HEK293 (cell line): Measurements from ENCODE around the gene LCN1.

ENCODE experiments used
- CTCF ChIA-PET: fragments of 350-600 bp; formaldehyde crosslinking; extraction: SDS; loops from one replicate; lab custom pipeline; 2021; ENCODE audit warnings: antibody characterized with exemption; lab: Yijun Ruan, JAX
- POLR2A ChIA-PET: fragments of 300-600 bp; formaldehyde crosslinking; extraction: SDS; loops from one replicate; lab custom pipeline; 2020; ENCODE audit warnings: antibody characterized with exemption, inconsistent platforms; lab: Yijun Ruan, JAX
- H3K27ac ChIP-seq: fragments of 200-500 bp; sonication (Bioruptor generic); 2 replicates; pipeline ENCODE4 v1.5.1; 2014; ENCODE audit warnings: low read depth, low read length, control low read depth, inconsistent platforms; ENCODE audit errors: extremely low read depth
- H3K36me3 ChIP-seq, 2 experiments: fragments of 200-500 bp in 1 of 2; sonication (Bioruptor generic) in 1 of 2; 1 replicate in 1 of 2; 2 replicates in 1 of 2; pipeline ENCODE4 v1.5.1; 2014 to 2017; ENCODE audit warnings: inconsistent platforms in 2 of 2, low read length in 2 of 2; ENCODE audit not compliant: control insufficient read depth in 2 of 2, insufficient read depth in 1 of 2
- H3K4me1 ChIP-seq: fragments of 200-500 bp; sonication (Bioruptor generic); 2 replicates; pipeline ENCODE4 v1.5.1; 2014; ENCODE audit warnings: mild to moderate bottlenecking, low read length, inconsistent platforms; ENCODE audit not compliant: control insufficient read depth, insufficient read depth
- H3K4me3 ChIP-seq: 2 replicates; pipeline ENCODE4 v1.5.1; 2011; ENCODE audit warnings: low read depth, mild to moderate bottlenecking, control low read depth, low read length, moderate library complexity
- H3K9me3 ChIP-seq: fragments of 200-500 bp; sonication (Bioruptor generic); 2 replicates; pipeline ENCODE4 v1.5.1; 2014; ENCODE audit warnings: low read depth, low read length, inconsistent platforms; ENCODE audit not compliant: control insufficient read depth, insufficient read depth
- BCL11A ChIP-seq: fragments of 450-650 bp; formaldehyde crosslinking; IDR thresholded peaks from 2 replicates; pipeline ENCODE4 v1.5.1; 2016; ENCODE audit warnings: low read depth, missing biosample characterization, missing genetic modification characterization
- OSR2 ChIP-seq: fragments of 450-650 bp; formaldehyde crosslinking; IDR thresholded peaks from 2 replicates; pipeline ENCODE4 v1.5.1; 2016; ENCODE audit warnings: missing biosample characterization, missing genetic modification characterization
- YY1 ChIP-seq: fragments of 450-650 bp; formaldehyde crosslinking; IDR thresholded peaks from 2 replicates; pipeline ENCODE4 v1.5.1; 2018; ENCODE audit warnings: missing biosample characterization, missing genetic modification characterization
- ZNF140 ChIP-seq: fragments of 450-650 bp; formaldehyde crosslinking; IDR thresholded peaks from 2 replicates; pipeline ENCODE4 v1.5.1; 2016; ENCODE audit warnings: missing biosample characterization, missing genetic modification characterization
- ZNF155 ChIP-seq: fragments of 450-650 bp; formaldehyde crosslinking; IDR thresholded peaks from 2 replicates; pipeline ENCODE4 v1.5.1; 2016; ENCODE audit warnings: missing biosample characterization, missing genetic modification characterization
- ZNF2 ChIP-seq: fragments of 450-650 bp; formaldehyde crosslinking; IDR thresholded peaks from 2 replicates; pipeline ENCODE4 v1.5.1; 2016; ENCODE audit warnings: missing biosample characterization, missing genetic modification characterization
- ZNF239 ChIP-seq: fragments of 450-650 bp; formaldehyde crosslinking; IDR thresholded peaks from 2 replicates; pipeline ENCODE4 v1.5.1; 2016; ENCODE audit warnings: missing biosample characterization, missing genetic modification characterization
- ZNF248 ChIP-seq: fragments of 450-650 bp; formaldehyde crosslinking; IDR thresholded peaks from 2 replicates; pipeline ENCODE4 v1.5.1; 2017; ENCODE audit warnings: missing biosample characterization, missing genetic modification characterization
- ZNF266 ChIP-seq: fragments of 450-650 bp; formaldehyde crosslinking; IDR thresholded peaks from 2 replicates; pipeline ENCODE4 v1.5.1; 2016; ENCODE audit warnings: missing biosample characterization, missing genetic modification characterization, low read depth
- ZNF274 ChIP-seq, 2 experiments: fragments of 200-500 bp in 1 of 2; fragments of 450-650 bp in 1 of 2; sonication (Bioruptor generic) in 1 of 2; formaldehyde crosslinking in 1 of 2; IDR thresholded peaks; 2 replicates each; pipeline versions ENCODE4 v1.5.1 to v1.6.1; 2014 to 2016; ENCODE audit warnings: borderline replicate concordance in 1 of 2, inconsistent platforms in 1 of 2, low read length in 1 of 2, missing biosample characterization in 1 of 2, missing genetic modification characterization in 1 of 2
- ZNF324 ChIP-seq: fragments of 450-650 bp; formaldehyde crosslinking; IDR thresholded peaks from 2 replicates; pipeline ENCODE4 v1.5.1; 2016; ENCODE audit warnings: missing biosample characterization, missing genetic modification characterization
- ZNF341 ChIP-seq: fragments of 450-650 bp; formaldehyde crosslinking; IDR thresholded peaks from 2 replicates; pipeline ENCODE4; 2016; ENCODE audit warnings: low read depth, missing biosample characterization, missing genetic modification characterization
- ZNF585B ChIP-seq: fragments of 450-650 bp; formaldehyde crosslinking; IDR thresholded peaks from 2 replicates; pipeline ENCODE4 v1.5.1; 2016; ENCODE audit warnings: missing biosample characterization, missing genetic modification characterization
- ZNF624 ChIP-seq: fragments of 450-650 bp; formaldehyde crosslinking; IDR thresholded peaks from 2 replicates; pipeline ENCODE4 v1.5.1; 2017; ENCODE audit warnings: missing biosample characterization, missing genetic modification characterization
- ZNF654 ChIP-seq: fragments of 450-650 bp; formaldehyde crosslinking; IDR thresholded peaks from 2 replicates; pipeline ENCODE4 v1.5.1; 2016; ENCODE audit warnings: low read depth, missing biosample characterization, missing genetic modification characterization
- ZNF76 ChIP-seq: fragments of 450-650 bp; formaldehyde crosslinking; IDR thresholded peaks from 2 replicates; pipeline ENCODE4; 2016; ENCODE audit warnings: low read depth, missing biosample characterization, missing genetic modification characterization, borderline replicate concordance
- ZSCAN18 ChIP-seq: fragments of 450-650 bp; formaldehyde crosslinking; IDR thresholded peaks from 2 replicates; pipeline ENCODE4 v1.5.1; 2016; ENCODE audit warnings: missing biosample characterization, missing genetic modification characterization
- TF ChIP-seq, protein P1 (sequence below): fragments of 450-650 bp; formaldehyde crosslinking; IDR thresholded peaks from 2 replicates; pipeline ENCODE4 v1.5.1; 2016; ENCODE audit warnings: missing biosample characterization, missing genetic modification characterization
- TF ChIP-seq, protein P2 (sequence below): fragments of 450-650 bp; formaldehyde crosslinking; IDR thresholded peaks from 2 replicates; pipeline ENCODE4 v1.5.1; 2016; ENCODE audit warnings: missing biosample characterization, missing genetic modification characterization
- TF ChIP-seq, protein P3 (sequence below): fragments of 450-650 bp; formaldehyde crosslinking; IDR thresholded peaks from 2 replicates; pipeline ENCODE4 v1.5.1; 2016; ENCODE audit warnings: missing biosample characterization, missing genetic modification characterization
- TF ChIP-seq, protein P4 (sequence below): fragments of 450-650 bp; formaldehyde crosslinking; conservative IDR thresholded peaks from 2 replicates; pipeline ENCODE4 v1.5.1; 2016; ENCODE audit warnings: low read depth, missing biosample characterization, missing genetic modification characterization

Gene LCN1

DNA sequence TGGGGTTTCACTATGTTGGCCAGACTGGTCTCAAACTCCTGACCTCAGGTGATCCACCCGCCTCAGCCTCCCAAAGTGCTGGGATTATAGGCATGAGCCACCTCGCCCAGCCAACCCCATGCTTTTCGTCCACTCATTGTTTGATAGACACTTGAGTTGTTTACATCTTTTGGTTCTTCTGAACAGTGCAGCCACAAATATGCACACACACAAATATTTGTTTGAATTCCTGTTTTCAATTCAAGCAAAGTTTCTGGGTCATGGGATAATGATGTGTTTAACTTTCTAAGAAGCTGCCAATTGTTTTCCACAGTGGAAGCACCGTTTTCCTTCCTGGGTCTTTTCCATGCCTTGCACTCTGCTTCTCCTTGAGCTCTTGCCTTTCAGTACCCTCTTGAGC lies 33.5 kb downstream of the LCN1 start:
- H3K4me1 ChIP-seq: no peaks in the 10 kb centered on the region
- no peaks in the 10 kb centered on the region for H3K36me3 ChIP-seq
- no peak overlapping the region for H3K27ac ChIP-seq
- H3K4me3 ChIP-seq: no peak overlapping the region
- no peaks in the 10 kb centered on the region for H3K9me3 ChIP-seq
- POLR2A ChIA-PET: no interaction called here
- TF ChIP-seq ZNF248 (no peak), ZNF140 (tag by site-specific recombination) (no peak), ZNF155 (no peak)
- CTCF ChIA-PET: interaction anchor here (0.6 kb wide), 1 partner anchor 24 kb away, joined by 4 read pairs; no protein-coding TSS in a partner anchor

DNA sequence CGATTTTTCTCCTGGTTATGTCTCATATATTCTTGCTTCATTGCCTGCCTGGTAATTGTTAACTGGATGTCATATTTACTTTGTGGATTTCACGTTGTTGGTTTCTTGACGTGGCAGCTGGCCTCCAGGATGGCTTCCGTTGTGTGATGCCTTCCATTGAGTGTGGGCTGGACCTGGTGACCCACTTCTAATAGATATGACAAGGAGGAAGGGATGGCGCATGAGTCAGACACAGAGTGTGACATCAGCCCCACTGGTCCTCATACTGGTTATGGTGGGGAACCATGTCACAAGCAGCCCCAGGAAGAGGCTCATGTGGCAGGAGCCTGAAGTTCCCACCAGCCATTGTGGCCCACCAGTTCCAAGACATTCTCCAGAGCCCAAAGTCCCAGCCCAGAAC lies 34.0 kb downstream of the LCN1 start:
- ChIA-PET POLR2A (no interaction called here), CTCF (interaction anchor here (0.6 kb wide), 1 partner anchor 25 kb away, joined by 4 read pairs; no protein-coding TSS in a partner anchor)
- H3K36me3 ChIP-seq: no peaks in the 10 kb centered on the region

GRCh38 chr9:135555910-135556309 lies 34.7 kb downstream of the LCN1 start:
- Histone ChIP-seq H3K9me3 (no peaks in the 10 kb centered on the region), H3K4me1 (no peaks in the 10 kb centered on the region), H3K4me3 (no peak overlapping the region), H3K36me3 (no peaks in the 10 kb centered on the region), H3K27ac (no peak overlapping the region)
- ChIA-PET POLR2A (no interaction called here), CTCF (no interaction called here)
- TF ChIP-seq ZSCAN18 (tag by site-specific recombination) (no peak), ZNF76 (tag by site-specific recombination) (no peak), ZNF266 (tag by site-specific recombination) (no peak), BCL11A (tag by site-specific recombination) (no peak)
- TF ChIP-seq, protein P1, sequence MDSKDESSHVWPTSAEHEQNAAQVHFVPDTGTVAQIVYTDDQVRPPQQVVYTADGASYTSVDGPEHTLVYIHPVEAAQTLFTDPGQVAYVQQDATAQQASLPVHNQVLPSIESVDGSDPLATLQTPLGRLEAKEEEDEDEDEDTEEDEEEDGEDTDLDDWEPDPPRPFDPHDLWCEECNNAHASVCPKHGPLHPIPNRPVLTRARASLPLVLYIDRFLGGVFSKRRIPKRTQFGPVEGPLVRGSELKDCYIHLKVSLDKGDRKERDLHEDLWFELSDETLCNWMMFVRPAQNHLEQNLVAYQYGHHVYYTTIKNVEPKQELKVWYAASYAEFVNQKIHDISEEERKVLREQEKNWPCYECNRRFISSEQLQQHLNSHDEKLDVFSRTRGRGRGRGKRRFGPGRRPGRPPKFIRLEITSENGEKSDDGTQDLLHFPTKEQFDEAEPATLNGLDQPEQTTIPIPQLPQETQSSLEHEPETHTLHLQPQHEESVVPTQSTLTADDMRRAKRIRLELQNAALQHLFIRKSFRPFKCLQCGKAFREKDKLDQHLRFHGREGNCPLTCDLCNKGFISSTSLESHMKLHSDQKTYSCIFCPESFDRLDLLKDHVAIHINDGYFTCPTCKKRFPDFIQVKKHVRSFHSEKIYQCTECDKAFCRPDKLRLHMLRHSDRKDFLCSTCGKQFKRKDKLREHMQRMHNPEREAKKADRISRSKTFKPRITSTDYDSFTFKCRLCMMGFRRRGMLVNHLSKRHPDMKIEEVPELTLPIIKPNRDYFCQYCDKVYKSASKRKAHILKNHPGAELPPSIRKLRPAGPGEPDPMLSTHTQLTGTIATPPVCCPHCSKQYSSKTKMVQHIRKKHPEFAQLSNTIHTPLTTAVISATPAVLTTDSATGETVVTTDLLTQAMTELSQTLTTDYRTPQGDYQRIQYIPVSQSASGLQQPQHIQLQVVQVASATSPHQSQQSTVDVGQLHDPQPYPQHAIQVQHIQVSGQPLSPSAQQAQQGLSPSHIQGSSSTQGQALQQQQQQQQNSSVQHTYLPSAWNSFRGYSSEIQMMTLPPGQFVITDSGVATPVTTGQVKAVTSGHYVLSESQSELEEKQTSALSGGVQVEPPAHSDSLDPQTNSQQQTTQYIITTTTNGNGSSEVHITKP (tag by site-specific recombination): no peak

More for the DNA sequence above, 34.0 kb downstream of the LCN1 start:
- H3K9me3 ChIP-seq: no peaks in the 10 kb centered on the region
- no peaks in the 10 kb centered on the region for H3K4me1 ChIP-seq
- TF ChIP-seq, protein P2, sequence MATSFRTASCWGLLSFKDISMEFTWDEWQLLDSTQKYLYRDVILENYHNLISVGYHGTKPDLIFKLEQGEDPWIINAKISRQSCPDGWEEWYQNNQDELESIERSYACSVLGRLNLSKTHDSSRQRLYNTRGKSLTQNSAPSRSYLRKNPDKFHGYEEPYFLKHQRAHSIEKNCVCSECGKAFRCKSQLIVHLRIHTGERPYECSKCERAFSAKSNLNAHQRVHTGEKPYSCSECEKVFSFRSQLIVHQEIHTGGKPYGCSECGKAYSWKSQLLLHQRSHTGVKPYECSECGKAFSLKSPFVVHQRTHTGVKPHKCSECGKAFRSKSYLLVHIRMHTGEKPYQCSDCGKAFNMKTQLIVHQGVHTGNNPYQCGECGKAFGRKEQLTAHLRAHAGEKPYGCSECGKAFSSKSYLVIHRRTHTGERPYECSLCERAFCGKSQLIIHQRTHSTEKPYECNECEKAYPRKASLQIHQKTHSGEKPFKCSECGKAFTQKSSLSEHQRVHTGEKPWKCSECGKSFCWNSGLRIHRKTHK (tag by site-specific recombination): no peak
- no peak for TF ChIP-seq ZNF324 (tag by site-specific recombination)
- no peak for TF ChIP-seq ZNF239
- no peak for TF ChIP-seq ZNF155
- no peak for TF ChIP-seq ZNF2 (tag by site-specific recombination)
- TF ChIP-seq YY1 (tag by site-specific recombination): no peak
- no peak for TF ChIP-seq ZNF654 (tag by site-specific recombination)
- TF ChIP-seq ZNF624 (tag by site-specific recombination): no peak
- no peak for TF ChIP-seq ZNF341 (tag by site-specific recombination)
- no peak for TF ChIP-seq ZNF274 (IDR thresholded peaks at IDR 0.05; ENCODE audit: low read length)
- TF ChIP-seq ZNF274 (tag by site-specific recombination; IDR thresholded peaks at IDR 0.05; ENCODE audit: borderline replicate concordance): no peak
- TF ChIP-seq ZNF585B (tag by site-specific recombination): no peak
- TF ChIP-seq OSR2 (tag by site-specific recombination): no peak
- TF ChIP-seq, protein P3, sequence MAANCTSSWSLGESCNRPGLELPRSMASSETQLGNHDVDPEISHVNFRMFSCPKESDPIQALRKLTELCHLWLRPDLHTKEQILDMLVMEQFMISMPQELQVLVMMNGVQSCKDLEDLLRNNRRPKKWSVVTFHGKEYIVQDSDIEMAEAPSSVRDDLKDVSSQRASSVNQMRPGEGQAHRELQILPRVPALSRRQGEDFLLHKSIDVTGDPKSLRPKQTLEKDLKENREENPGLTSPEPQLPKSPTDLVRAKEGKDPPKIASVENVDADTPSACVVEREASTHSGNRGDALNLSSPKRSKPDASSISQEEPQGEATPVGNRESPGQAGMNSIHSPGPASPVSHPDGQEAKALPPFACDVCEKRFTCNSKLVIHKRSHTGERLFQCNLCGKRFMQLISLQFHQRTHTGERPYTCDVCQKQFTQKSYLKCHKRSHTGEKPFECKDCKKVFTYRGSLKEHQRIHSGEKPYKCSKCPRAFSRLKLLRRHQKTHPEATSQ: no peak
- TF ChIP-seq, protein P4, sequence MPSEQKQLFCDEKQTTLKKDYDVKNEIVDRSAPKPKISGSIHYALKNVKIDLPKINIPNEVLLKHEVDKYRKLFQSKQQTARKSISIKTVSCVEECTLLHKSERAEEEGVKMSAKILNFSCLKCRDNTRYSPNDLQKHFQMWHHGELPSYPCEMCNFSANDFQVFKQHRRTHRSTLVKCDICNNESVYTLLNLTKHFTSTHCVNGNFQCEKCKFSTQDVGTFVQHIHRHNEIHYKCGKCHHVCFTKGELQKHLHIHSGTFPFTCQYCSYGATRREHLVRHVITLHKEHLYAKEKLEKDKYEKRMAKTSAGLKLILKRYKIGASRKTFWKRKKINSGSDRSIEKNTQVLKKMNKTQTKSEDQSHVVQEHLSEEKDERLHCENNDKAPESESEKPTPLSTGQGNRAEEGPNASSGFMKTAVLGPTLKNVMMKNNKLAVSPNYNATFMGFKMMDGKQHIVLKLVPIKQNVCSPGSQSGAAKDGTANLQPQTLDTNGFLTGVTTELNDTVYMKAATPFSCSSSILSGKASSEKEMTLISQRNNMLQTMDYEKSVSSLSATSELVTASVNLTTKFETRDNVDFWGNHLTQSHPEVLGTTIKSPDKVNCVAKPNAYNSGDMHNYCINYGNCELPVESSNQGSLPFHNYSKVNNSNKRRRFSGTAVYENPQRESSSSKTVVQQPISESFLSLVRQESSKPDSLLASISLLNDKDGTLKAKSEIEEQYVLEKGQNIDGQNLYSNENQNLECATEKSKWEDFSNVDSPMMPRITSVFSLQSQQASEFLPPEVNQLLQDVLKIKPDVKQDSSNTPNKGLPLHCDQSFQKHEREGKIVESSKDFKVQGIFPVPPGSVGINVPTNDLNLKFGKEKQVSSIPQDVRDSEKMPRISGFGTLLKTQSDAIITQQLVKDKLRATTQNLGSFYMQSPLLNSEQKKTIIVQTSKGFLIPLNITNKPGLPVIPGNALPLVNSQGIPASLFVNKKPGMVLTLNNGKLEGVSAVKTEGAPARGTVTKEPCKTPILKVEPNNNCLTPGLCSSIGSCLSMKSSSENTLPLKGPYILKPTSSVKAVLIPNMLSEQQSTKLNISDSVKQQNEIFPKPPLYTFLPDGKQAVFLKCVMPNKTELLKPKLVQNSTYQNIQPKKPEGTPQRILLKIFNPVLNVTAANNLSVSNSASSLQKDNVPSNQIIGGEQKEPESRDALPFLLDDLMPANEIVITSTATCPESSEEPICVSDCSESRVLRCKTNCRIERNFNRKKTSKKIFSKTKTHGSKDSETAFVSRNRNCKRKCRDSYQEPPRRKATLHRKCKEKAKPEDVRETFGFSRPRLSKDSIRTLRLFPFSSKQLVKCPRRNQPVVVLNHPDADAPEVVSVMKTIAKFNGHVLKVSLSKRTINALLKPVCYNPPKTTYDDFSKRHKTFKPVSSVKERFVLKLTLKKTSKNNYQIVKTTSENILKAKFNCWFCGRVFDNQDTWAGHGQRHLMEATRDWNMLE (tag by site-specific recombination): no peak
- TF ChIP-seq, all 188 proteins: peak for 0
- H3K27ac ChIP-seq: no peak overlapping the region
- no peak overlapping the region for H3K4me3 ChIP-seq
